SK-N-SH (cell line): ENCODE measurements around the gene RETREG2.

Experiments
- ELF1 ChIP-seq: IDR thresholded peaks from 2 replicates; pipeline ENCODE4 v1.4.0; 2012
- GABPA ChIP-seq: IDR thresholded peaks from 2 replicates; pipeline ENCODE4 v1.4.0; 2012; ENCODE audit warnings: low read depth, mild to moderate bottlenecking
- GATA2 ChIP-seq: sonication (generic); formaldehyde crosslinking; IDR thresholded peaks from 2 replicates; pipeline ENCODE4 v1.5.0; 2020; ENCODE audit warnings: mild to moderate bottlenecking, missing genetic modification reagents
- MAX ChIP-seq: IDR thresholded peaks from 2 replicates; pipeline ENCODE4 v1.4.0; 2012; ENCODE audit warnings: low read depth
- SIN3A ChIP-seq: IDR thresholded peaks from 2 replicates; pipeline ENCODE4 v1.6.1; 2012; ENCODE audit warnings: low read depth, mild to moderate bottlenecking, low read length, moderate library complexity, borderline replicate concordance
- SMC3 ChIP-seq: IDR thresholded peaks from 2 replicates; pipeline ENCODE4 v1.6.1; 2012; ENCODE audit warnings: low read depth, low read length, improper control_type of control experiment
- TF ChIP-seq, protein P1 (sequence below): fragments of 200-600 bp; sonication (generic); IDR thresholded peaks from 2 replicates; pipeline ENCODE4 v1.6.1; 2017; ENCODE audit warnings: antibody characterized with exemption, mild to moderate bottlenecking, moderate library complexity

DNA sequence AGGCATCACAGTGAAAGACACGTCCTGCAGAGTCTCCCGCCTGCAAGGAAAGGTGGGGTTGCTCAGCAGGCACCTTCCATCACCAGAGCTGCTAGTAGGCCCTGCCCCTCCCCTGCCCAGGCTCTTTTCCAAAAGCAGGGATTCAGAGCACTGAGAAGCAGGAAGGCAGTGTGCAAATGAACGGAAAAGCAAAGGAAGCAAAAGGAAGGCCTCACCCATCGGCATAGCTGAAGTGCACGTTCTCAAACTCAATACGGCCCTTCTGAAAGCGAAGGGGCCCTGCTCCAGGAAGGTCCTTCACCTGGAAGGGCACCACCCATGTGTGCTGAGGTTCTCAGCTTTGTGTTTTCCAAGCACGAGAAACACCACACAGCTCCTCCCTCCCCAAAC, 34.9 kb downstream of the RETREG2 start:
- TF ChIP-seq ELF1 (no peak), SMC3 (no peak), MAX (no peak), GATA2 (CRISPR knock-in tag) (no peak), GABPA (no peak), SIN3A (no peak)
- TF ChIP-seq, protein P1, sequence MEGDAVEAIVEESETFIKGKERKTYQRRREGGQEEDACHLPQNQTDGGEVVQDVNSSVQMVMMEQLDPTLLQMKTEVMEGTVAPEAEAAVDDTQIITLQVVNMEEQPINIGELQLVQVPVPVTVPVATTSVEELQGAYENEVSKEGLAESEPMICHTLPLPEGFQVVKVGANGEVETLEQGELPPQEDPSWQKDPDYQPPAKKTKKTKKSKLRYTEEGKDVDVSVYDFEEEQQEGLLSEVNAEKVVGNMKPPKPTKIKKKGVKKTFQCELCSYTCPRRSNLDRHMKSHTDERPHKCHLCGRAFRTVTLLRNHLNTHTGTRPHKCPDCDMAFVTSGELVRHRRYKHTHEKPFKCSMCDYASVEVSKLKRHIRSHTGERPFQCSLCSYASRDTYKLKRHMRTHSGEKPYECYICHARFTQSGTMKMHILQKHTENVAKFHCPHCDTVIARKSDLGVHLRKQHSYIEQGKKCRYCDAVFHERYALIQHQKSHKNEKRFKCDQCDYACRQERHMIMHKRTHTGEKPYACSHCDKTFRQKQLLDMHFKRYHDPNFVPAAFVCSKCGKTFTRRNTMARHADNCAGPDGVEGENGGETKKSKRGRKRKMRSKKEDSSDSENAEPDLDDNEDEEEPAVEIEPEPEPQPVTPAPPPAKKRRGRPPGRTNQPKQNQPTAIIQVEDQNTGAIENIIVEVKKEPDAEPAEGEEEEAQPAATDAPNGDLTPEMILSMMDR = no peak
